Activated T-cell treated with anti-CD3 and anti-CD28 coated beads, Interleukin-2, amount 50 U/mL, for 48 hours (primary cell): ENCODE measurements around the gene SNX14.
"Not testable (repeated sequence)": the region's sequence is repeated elsewhere in the genome, so short reads cannot be mapped to it uniquely, and the experiment has no call there.

Source experiments
- DNase-seq, 2 experiments: peaks; one replicate each; pipeline ENCODE4 v3.0.0-alpha.2; 2020

SNX14 gene

DNA sequence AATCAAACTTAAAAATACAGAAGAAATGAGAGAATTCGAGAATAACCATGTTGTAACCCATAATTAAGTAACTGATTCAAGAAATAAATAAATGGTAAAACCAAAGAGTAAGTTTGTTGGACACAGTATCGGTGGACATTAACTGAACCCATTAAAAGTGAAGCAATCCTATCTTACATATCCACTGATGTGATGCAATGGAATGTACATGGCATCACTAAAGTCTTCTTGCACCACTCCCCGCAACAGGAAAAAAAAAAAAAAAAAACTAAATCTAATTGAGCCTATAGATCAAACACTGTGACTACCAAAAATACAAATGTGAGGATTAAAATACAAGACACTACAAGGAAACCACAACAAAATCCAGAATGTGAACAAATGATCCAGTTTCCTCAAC is 7.9 kb downstream of the SNX14 start:
- DNase-seq: no peak

DNA sequence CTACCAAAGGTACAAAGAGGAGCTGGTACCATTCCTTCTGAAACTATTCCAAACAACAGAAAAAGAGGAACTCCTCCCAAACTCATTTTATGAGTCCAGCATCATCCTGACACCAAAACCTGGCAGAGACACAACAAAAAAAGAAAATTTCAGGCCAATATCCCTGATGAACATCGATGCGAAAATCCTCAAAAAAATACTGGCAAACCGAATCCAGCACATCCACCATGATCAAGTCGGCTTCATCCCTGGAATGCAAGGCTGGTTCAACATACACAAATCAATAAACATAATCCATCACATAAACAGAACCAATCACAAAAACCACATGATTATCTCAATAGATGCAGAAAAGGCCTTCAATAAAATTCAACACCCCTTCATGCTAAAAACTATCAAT is 10.8 kb downstream of the SNX14 start:
- DNase-seq: not testable (repeated sequence)

DNA sequence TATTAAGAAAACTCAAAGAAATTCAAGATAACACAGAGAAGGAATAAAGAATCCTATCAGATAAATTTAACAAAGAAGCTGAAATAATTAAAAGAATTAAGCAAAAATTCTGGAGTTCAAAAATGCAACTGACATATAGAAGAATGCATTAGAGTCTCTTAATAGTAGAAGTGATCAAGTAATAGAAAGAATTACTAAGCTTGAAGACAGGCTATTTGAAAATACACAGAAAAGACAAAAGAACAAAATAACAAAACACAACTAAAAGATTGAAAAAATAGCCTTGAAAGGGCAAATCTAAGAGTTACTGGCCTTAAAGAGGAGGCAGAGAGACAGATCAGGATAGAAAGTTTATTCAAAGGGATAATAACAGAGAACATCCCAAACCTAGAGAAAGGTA is 12.1 kb downstream of the SNX14 start:
- no peak for DNase-seq

DNA sequence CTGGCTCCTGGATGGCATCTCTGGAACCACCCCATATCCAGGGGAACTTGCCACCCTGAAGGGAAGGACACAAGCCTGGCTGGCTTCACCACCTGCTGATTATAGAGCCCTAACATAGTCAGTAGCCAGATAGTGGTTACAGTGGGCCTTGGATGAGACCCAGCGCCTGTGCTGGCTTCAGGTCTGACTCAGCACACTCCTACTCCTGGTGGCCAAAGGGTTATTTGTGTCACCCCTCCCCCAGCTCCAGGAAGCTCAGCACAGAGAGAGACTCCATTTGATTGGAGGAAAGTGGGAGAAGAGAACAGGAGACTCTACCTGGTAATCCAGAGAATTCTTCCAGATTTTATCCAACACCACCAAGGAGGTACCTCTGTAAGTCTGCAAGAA is 12.8 kb downstream of the SNX14 start:
- DNase-seq: no peak

DNA sequence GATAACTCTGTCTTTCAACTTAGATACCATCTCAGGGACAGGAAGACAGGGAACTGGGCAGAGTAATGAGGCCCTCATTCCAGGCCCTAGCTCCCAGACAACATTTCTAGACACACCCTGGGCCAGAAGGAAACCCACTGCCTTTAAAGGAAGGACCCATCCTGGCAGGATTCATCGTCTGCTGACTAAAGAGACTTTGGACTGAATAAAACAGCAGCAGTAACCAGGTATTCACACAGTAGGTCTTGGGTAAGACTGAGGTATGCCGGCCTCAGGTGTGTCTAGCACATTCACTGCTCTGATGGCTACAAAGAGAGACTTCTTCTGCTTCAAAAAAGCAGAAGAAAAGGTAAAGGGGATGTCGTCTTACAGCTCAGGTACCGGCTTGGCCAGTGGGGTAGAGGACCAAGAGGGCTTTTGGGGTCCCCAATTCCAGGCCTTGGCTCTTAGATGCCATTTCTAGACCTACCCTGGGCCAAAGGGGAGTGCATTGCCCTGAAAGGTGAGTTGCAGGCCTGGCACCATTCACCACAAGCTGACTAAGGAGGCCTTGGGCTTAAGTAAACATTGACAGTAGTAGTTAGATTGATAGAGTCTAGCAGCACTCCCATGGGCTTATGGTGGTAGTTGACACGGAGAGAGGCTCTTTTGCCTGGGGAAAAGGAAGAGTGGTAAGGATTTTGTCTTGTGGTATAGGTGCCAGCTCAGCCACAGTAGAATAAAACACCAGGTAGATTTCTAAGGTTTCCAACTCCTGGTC is 13.4 kb downstream of the SNX14 start:
- no peak for DNase-seq

DNA sequence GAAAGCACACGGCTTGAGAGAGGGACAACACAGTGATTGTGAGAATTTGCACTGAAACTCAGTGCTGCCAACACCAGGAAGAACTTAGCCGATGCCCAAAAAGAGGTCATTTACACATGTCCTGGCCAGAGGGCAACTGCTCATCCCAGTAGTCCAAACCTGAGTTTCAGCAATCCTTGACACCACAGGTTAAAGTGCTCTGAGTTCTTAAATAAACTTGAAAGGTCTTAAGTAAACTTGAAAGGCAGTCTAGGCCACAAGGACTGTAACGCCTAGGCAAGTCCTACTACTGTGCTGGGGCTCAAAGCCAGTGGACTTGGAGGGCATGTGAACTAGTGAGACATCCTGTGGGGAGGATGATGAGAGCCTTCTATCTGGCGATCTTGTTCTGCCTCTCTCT is 14.1 kb downstream of the SNX14 start:
- DNase-seq: no peak

DNA sequence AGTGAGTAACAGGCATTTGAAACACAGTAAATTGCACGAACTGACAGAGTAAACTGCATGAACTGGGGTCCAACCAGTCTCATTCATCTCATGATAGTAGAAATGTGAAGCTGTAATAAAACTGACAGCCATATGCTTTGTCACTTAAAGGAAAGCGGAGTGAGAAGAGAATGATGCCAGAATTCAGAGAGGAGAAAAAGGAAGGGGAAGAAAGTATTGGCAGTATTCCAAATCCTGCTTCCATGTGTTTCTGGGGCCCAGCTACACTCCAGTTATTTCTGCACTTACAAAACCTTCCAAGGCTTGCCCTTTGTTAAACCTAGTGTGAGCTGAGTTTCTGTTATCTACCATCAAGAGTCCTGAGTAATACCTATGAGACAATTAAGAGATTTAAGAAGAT is 17.2 kb downstream of the SNX14 start:
- no peak for DNase-seq

DNA sequence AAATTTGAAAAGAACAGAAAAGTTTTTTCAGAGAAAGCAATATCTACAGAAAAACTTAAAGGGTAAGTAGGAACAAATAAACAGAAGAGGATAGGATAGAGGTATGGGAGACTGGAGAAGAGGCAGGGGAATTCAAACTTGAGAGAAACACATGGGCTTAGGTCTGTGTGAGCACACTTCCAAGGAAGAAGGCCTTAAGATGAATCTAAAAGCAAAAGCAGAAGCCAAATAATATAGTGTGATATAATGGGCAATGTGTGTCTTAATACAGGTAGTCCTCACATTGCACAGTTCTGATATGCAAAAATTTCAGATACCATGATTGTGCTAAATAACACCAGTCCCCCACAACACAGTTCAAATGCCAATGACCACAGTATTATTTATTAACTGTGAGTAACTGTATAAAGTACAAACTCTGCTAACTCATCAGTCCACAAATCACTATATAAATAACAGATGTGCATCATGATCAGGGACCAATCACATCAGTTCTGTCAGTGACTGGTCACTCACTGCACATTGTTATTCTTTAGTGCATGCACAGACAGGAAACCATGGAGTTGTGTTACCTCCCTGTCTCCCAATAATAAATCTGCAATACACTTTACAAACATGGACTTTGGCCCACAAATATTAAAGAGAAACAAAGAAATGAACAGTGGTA is 18.6 kb downstream of the SNX14 start:
- DNase-seq: no peak

DNA sequence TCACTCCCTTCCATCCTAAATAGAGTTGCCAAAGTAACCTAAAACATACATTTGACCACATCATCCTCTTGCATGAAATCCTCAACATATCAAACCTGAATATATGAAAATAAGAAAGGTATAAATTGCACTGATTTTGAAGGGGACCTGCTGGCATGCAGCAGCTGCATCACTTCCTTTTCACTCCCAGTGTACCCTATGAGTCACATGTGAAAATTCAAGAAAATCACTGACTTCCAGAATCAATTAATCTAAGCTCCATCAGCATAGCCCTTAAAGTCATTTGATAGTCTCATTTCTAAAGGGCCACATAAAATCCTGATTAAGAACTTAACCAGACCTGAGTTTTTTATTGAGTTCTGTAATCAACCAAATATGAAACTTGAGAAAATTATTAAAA is 24.3 kb downstream of the SNX14 start:
- DNase-seq: no peak

DNA sequence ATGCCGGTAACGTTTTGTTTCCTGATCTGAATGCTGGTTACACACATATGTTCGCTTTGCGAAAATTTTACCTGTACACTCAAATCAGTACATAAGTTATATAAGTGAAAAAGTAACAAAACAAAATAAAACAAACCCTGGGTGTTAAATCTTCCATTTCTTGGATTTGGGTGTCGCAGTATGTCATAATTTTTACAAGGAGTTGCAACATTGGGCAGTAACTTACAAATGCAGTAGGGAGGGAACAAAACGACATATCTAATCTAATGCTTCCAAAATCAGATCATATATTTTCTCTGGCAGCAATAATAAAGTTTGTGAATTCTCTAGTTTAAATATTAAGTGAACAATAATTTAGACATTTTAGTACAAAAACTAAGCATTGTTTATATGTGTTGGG is 25.2 kb downstream of the SNX14 start:
- DNase-seq: no peak

DNA sequence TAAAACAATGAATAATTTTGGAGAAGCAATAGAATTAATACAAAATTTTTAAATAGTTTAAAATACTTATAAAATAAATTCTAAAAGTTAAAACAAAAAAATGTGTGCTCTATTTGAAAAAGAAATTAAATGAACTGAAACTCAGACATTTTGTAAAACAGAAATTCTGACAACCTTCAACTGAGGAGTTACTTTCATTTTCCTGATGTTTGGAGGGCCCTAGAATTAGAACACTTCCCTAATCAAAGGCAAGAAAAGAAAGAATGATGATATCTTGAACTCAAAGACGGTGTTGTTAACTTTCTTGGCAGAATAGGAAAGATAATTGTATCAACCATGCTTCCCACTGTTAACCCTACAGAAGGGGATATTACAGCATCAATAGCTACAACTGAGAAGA is 27.9 kb downstream of the SNX14 start:
- no peak for DNase-seq

DNA sequence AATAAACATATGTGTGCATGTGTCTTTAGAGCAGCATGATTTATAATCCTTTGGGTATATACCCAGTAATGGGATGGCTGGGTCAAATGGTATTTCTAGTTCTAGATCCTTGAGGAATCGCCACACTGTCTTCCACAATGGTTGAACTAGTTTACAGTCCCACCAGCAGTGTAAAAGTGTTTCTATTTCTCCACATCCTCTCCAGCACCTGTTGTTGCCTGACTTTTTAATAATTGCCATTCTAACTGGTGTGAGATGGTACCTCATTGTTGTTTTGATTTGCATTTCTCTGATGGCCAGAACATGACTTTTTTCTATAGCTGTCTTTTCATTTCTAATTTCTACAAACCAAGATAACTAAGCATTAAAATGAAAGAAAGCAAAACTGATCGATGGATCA is 29.4 kb downstream of the SNX14 start:
- DNase-seq: not testable (repeated sequence)

DNA sequence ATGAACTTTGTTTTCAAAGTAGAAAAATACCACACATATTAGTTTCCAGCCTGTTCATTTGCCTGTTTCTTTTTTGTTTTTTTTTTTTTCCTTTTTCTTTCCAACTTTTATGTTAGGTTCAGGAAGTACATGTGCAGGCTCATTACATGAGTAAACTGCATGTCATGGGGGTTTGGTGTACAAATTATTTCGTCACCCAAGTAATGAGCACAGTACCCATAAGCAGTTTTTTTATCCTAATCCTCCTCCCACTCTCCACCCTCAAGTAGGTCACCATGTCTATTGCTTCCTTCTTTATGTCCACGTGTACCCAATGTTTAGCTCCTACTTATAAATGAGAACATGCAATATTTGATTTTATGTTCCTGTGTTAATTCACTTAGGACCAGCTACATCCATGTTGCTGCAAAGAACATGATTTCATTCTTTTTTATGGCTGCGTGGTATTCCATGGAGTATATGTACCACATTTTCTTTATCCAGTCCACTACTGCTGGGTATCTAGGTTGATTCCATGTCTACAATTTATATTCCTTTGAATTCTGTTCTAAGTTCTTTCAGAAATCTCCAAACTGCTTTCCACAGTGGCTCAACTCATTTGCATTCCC is 31.8 kb downstream of the SNX14 start:
- DNase-seq: no peak

DNA sequence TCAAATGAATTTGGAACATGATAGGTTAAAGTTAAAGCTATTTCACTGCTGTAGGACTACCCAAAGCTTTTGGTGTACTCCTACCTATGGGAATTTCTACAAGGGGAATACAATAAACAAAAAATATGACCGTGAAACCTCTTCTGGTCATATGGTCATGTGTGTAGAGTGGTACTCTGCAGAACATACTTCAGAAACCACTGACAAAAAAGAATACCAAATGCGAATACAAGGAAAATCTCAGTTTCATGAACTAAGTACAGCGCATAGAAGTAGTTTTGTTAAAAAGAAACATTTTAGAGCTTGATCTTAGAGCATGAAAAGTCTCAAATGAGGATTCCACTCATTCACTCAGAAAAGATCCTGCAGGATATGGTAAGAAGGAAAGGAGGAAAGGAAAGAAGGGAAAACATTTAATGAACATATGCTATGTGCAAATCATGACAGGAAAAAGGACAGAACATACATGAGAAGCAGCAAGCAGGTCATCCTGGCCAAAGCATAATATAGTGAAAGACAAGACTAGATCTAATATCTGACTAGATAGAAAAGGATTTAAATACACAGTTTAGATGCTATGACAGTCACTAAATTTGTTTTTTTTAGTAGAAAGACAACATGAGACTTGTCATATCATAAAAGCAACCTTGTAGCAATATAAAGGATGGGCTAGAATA is 36.5 kb downstream of the SNX14 start:
- no peak for DNase-seq

DNA sequence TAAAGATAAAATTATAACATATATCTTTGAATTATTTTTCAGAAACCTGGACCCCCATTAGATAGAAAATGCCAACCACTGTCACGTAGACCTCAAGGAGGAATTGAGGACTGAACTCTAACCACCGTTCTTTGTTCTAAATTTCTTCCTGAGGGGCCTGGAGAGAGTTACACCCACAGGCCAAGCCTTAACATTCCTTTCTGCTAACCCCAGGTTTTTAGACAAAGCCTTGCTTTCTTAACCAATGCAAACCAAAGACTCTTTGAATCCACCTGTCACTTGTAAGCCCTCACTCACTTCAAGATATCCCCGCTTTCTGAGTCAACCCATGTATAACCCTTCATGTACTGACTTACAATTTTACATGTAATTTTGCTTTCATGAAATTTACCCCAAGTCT is 41.0 kb downstream of the SNX14 start:
- no peak for DNase-seq

DNA sequence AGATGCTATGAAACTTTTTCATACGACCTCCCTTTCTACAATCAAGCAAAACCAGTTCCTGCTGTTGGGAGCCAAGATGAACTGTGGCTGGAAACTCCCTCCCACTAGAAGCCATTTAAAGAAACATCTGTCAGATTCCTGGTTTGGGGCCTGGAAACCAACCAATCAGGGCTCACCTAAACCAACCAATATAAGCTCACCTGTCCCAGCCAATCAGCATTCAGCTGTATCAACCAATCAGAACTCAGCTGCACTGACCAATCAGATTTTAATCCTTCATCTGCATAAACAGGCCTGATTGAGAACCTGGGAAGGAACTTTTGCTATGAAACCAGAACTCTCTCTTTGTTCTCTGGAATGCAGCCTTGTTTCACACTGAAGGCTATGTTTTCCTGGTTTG is 42.4 kb downstream of the SNX14 start:
- DNase-seq: no peak

DNA sequence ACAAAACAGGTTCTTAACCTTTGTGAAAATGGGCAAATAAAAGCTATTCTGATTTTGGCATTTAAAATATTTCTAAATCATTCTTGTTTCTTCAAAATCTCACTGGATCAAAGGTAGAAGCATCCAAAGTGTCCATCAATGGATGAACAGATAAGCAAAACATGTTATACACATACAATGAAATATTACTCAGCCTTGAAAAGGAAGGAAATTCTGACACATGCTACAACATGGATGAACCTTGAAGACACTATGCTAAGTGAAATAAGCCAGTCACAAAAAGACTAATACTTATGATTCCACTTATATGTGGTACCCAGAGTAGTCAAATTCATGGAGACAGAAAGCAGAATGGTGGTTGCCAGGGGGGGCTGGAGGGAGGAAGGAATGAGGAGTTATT is 45.9 kb downstream of the SNX14 start:
- no peak for DNase-seq

DNA sequence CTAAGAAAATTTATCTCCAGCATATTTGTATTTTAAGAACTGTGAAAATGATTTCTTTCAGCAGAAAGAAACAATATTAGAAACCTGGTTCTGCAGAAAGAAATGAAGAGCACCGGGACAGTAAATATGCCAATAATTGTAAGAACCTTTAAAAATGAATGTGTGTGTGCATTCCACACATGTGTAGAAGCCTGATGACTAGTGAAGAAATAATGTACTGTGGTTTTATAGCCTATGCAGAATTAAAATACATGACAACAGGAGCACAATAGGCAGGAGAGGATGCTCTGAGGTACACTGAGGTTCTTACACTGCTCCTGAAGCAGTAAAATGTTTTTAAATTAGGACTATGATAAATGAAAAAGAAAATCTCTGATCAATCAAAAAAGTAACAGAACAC is 48.9 kb downstream of the SNX14 start:
- no peak for DNase-seq

DNA sequence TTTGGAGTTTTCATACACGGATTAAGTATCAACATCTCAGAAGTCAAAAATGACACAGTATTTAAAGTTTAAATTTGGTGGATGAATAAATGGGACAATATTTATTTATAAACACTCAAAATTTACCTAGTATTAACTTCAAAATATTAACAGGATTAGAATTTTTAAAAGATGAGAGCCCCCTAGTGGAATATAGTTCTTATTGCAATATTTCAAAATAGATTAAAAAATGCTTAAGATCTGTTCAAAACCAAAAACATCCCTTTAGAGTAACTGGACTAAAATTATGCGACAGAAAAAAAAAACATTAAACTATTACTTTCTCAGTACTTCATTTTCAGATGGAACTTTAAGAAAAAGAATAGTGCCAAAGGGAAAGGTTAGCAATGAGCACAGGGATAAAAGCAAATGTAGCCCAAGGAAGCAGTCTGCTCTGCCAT is 56.6 kb downstream of the SNX14 start:
- DNase-seq: no peak

DNA sequence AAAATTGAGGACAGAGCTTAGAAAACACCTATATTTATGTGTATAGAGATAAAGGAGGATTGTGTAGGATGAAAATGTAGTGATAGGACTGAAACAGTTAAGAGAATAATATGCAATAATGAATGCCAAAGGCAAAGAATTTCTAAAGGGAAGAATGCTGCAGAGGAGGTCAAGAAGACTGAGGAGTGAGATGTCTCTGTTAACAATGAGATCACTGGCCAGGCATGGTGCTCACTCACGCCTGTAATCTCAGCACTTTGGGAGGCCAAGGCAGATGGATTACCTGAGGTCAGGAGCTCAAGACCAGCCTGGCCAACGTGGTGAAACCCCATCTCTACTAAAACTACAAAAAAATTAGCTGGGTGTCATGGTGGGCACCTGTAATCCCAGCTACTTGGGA is 69.4 kb downstream of the SNX14 start:
- not testable (repeated sequence) for DNase-seq

DNA sequence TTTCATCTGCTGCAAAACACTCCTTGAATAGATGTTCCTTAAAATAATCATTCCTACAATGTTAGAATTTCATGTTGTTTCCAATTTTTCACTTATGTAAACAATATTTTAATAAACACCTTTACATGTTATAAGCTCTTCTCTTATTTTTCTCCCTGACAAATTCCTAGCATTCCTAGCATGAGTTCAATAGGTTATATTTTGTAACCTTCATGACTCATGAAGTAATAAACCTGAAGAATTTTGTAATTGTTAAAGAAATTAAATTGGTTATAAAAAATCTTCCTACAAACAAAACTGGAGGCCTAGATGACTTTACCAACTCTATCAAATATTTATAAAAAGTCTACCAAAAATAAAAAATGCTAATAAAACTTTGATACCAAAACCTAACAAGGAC is 77.5 kb downstream of the SNX14 start:
- no peak for DNase-seq

DNA sequence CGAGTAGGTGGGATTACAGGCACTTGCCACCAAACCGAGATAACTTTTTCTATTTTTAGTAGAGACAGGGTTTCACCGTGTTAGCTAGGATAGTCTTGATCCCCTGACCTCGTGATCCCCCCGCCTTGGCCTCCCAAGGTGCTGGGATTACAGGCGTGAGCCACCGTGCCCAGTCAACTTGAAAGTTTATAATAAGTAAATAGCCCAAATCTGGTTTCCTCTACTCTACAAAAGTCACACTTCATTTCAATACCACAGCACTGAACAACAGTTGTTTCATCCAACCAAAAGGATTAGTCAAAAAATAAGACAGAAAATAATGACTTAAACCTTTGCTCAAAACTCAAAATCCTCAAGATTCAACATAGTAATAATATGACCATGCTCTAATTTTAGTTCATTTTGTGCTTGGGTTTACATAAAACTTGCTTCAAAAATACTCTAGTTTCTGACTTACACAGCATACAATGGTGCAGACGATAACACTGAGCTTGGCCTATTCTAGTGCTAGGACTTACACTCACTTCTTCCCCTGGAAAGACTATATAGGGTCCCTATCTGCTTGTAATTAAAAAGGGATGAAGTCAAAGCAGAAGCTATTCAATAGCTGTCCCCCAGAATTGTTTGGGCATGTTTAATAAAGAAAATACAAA is 87.1 kb downstream of the SNX14 start:
- peak; percentile 56 to 59 for DNase-seq

DNA sequence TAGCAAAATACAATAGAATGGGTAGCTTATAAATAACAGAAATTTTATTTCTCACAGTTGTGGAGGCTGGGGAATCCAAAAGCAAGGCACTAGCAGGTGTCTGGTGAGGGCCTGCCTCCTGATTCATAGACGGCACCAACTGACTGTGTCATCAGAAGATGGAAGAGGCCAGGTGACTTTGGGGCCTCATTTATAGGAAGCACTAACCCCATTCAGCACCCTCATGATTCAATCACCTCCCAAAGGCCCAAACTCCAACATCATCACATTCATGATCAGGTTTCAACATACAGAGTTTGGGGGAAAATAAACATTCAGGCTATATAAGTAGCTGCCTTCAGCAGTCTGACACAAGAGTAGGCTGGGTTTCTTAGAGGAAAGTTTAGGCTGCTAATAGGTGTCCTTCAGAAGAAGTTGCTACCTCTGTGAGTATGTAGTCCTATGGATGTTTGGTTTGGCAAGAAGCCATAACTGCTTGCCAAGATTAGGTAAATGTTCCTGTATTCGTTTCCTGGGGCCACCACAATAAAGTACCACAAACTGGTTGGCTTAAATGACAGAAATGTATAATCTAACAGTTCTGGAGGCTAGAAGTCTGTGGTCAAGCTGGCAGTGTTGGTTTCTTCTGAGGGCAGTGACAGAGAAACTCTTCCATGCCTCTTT is 94.9 kb downstream of the SNX14 start:
- DNase-seq: no peak
